ENCODE measurements around the gene ELK4.

DNA sequence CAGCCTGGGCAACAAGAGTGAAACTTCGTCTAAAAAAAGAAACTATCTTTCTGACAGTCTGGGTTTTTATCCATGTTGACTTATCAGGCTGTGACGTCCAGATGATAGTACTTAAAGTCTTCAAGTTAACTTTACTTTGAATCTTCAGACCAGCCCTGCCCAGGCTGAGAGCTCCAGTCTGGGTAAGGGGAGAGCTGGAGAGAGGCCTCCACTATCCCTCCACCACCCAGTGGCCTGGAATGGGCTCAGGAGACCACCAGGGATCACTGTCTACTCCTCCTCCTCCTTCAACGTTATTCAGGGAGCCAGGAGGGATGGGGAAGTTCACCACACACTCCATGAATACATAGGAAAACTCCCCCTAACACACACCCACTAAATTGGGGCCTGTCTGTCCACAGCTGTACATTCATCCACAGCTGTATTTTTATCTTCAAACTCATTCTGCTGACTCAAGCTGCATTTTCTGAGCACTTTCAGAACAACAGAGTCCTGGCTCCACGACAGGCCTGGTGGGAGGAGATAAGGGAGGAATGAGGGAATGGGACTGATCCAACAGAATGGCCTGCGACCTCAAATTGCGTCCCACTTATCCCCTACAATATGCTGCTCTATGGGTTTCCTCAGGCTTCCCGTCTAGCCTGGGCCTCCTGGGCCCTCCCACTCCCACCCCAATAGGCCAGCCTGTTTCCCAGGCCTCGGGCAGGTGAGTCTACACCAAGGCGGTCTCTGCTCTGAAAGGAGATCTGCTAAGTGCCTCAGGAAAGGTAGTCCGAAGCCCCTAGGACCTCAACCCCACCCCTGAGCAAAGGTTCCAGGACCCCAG lies 46.7 kb upstream of the ELK4 start:
- TF ChIP-seq, protein P1, sequence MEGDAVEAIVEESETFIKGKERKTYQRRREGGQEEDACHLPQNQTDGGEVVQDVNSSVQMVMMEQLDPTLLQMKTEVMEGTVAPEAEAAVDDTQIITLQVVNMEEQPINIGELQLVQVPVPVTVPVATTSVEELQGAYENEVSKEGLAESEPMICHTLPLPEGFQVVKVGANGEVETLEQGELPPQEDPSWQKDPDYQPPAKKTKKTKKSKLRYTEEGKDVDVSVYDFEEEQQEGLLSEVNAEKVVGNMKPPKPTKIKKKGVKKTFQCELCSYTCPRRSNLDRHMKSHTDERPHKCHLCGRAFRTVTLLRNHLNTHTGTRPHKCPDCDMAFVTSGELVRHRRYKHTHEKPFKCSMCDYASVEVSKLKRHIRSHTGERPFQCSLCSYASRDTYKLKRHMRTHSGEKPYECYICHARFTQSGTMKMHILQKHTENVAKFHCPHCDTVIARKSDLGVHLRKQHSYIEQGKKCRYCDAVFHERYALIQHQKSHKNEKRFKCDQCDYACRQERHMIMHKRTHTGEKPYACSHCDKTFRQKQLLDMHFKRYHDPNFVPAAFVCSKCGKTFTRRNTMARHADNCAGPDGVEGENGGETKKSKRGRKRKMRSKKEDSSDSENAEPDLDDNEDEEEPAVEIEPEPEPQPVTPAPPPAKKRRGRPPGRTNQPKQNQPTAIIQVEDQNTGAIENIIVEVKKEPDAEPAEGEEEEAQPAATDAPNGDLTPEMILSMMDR (IDR thresholded peaks at IDR 0.05): no peak
- TF ChIP-seq POLR2A (IDR thresholded peaks at IDR 0.05) (no peak), EP300 (IDR thresholded peaks at IDR 0.05) (no peak)

All from ovary (tissue), 3 donors.